ENCODE measurements around the gene ADAP2. TPM values are rescaled to one million over a fixed set of nuclear protein-coding genes. Genes with fewer than 3 reads are reported as not detected.
"Not testable (repeated sequence)": the region's sequence is repeated elsewhere in the genome, so short reads cannot be mapped to it uniquely, and the experiment has no call there.

Gene ADAP2
- polyA plus RNA-seq, 1 experiment, result 0.42 TPM

DNA sequence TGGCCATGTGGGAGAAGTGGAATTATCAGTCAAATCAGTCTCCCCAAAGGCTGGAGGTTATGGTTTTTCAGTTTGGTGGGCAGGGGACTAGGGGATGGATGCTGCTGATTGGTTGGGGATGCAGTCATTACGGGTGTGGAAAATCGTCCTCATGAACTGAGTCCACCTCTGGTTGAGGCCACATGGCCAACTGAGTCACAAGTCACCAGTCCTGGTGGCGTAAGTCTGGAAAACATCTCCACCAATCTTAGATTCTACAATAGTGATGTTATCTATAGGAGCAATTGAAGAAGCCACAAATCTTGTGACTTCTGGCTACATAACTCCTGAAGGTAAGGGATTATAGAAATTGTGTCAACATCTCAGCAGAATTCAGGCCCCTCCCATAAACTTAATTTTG, 43.9 kb downstream of the ADAP2 start:
- POLR2A ChIA-PET, result no interaction called here
- no peaks in the 10 kb centered on the region for H3K27me3 ChIP-seq (ENCODE audit: control insufficient read depth, insufficient read depth, low read length)
- CTCF ChIA-PET, result interaction anchor here (0.5 kb wide), 1 partner anchor 1287 kb away, joined by 3 read pairs; no protein-coding TSS in a partner anchor
- no peaks in the 10 kb centered on the region for H3K36me3 ChIP-seq (ENCODE audit: control insufficient read depth, insufficient read depth, low read length)
- no peak overlapping the region for H3K4me3 ChIP-seq (ENCODE audit: low read depth, low read length)
- DNase-seq (ENCODE audit: low read depth), result no peak
- TF ChIP-seq, protein P1, sequence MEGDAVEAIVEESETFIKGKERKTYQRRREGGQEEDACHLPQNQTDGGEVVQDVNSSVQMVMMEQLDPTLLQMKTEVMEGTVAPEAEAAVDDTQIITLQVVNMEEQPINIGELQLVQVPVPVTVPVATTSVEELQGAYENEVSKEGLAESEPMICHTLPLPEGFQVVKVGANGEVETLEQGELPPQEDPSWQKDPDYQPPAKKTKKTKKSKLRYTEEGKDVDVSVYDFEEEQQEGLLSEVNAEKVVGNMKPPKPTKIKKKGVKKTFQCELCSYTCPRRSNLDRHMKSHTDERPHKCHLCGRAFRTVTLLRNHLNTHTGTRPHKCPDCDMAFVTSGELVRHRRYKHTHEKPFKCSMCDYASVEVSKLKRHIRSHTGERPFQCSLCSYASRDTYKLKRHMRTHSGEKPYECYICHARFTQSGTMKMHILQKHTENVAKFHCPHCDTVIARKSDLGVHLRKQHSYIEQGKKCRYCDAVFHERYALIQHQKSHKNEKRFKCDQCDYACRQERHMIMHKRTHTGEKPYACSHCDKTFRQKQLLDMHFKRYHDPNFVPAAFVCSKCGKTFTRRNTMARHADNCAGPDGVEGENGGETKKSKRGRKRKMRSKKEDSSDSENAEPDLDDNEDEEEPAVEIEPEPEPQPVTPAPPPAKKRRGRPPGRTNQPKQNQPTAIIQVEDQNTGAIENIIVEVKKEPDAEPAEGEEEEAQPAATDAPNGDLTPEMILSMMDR (IDR thresholded peaks at IDR 0.05; ENCODE audit: insufficient read depth, low read depth, low read length), result no peak

DNA sequence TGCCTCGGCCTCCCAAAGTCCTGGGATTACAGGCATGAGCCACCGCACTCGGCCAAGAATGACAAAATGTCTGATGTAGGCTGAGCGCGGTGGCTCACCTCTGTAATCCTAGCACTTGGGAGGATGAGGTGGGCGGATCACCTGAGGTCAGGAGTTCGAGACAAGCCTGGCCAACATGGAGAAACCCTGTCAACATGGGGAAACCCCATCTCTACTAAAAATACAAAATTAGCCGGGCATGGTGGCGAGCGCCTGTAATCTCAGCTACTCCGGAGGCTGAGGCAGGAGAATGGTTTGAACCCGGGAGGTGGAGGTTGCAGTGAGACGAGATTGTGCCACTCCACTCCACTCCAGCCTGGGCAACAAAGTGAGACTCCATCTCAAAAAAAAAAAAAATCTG, 46.2 kb downstream of the ADAP2 start:
- POLR2A ChIA-PET; H3K36me3 ChIP-seq (ENCODE audit: control insufficient read depth, insufficient read depth, low read length); H3K4me3 ChIP-seq (ENCODE audit: low read depth, low read length); DNase-seq (ENCODE audit: low read depth); H3K27me3 ChIP-seq (ENCODE audit: control insufficient read depth, insufficient read depth, low read length): not testable (repeated sequence)
- CTCF ChIA-PET, result interaction anchor here (0.6 to 0.7 kb wide), 2 partner anchors 342 to 697 kb away, joined by 3 to 7 read pairs; no protein-coding TSS in a partner anchor

GRCh38 chr17:30969989-30970830, 48.5 kb downstream of the ADAP2 start:
- Histone ChIP-seq H3K36me3 (ENCODE audit: control insufficient read depth, insufficient read depth, low read length) (peaks cover under 1% of the 10 kb centered on the region; the same call in 1 of the 2 replicates), H3K4me3 (ENCODE audit: low read depth, low read length) (peak overlapping the region; percentile 49), H3K27me3 (ENCODE audit: control insufficient read depth, insufficient read depth, low read length) (no peaks in the 10 kb centered on the region)
- TF ChIP-seq, protein P1 (IDR thresholded peaks at IDR 0.05; ENCODE audit: insufficient read depth, low read depth, low read length), result no peak
- CTCF ChIA-PET, result interaction anchor here (0.5 to 1.8 kb wide), 4 partner anchors 14 to 931 kb away, joined by 3 to 5 read pairs (median 3); no protein-coding TSS in a partner anchor
- DNase-seq (ENCODE audit: low read depth), result no peak
- POLR2A ChIA-PET, result interaction anchor here (0.5 kb wide), 1 partner anchor 638 kb away, joined by 3 read pairs; no protein-coding TSS in a partner anchor

GRCh38 chr17:30970831-30971567, 49.3 kb downstream of the ADAP2 start, which contains the start of gene RNF135:
Gene RNF135, plus strand, starts transcription at chr17:30971039. Its CDS starts 35 bp downstream, at chr17:30971074.
- TF ChIP-seq, protein P1 (IDR thresholded peaks at IDR 0.05; ENCODE audit: insufficient read depth, low read depth, low read length), result peak; percentile 22; the same call in 1 of the 2 replicates
- peak; percentile 46 for DNase-seq (ENCODE audit: low read depth)
- CTCF ChIA-PET, result interaction anchor here (0.5 to 1.8 kb wide), 4 partner anchors 14 to 418 kb away, joined by 3 to 5 read pairs (median 3); no protein-coding TSS in a partner anchor
- peaks cover 3% of the 10 kb centered on the region; the same call in 1 of the 2 replicates for H3K36me3 ChIP-seq (ENCODE audit: control insufficient read depth, insufficient read depth, low read length)
- H3K27me3 ChIP-seq (ENCODE audit: control insufficient read depth, insufficient read depth, low read length), result no peaks in the 10 kb centered on the region
- peak within 1 kb of the TSS; percentile 49 for H3K4me3 ChIP-seq (ENCODE audit: low read depth, low read length)
- POLR2A ChIA-PET, result no interaction called here

GRCh38 chr17:30975042-30975820, 53.5 kb downstream of the ADAP2 start:
- POLR2A ChIA-PET, result no interaction called here
- no peak for DNase-seq (ENCODE audit: low read depth)
- H3K27me3 ChIP-seq (ENCODE audit: control insufficient read depth, insufficient read depth, low read length), result no peaks in the 10 kb centered on the region
- CTCF ChIA-PET, result interaction anchor here (0.6 kb wide), 1 partner anchor 414 kb away, joined by 3 read pairs; no protein-coding TSS in a partner anchor
- TF ChIP-seq, protein P1 (IDR thresholded peaks at IDR 0.05; ENCODE audit: insufficient read depth, low read depth, low read length), result no peak
- no peak overlapping the region for H3K4me3 ChIP-seq (ENCODE audit: low read depth, low read length)
- H3K36me3 ChIP-seq (ENCODE audit: control insufficient read depth, insufficient read depth, low read length), result peaks cover 3% of the 10 kb centered on the region; the same call in 1 of the 2 replicates

GRCh38 chr17:30979919-30980318, 58.2 kb downstream of the ADAP2 start:
- CTCF ChIA-PET; DNase-seq (ENCODE audit: low read depth); POLR2A ChIA-PET; H3K27me3 ChIP-seq (ENCODE audit: control insufficient read depth, insufficient read depth, low read length); H3K36me3 ChIP-seq (ENCODE audit: control insufficient read depth, insufficient read depth, low read length); H3K4me3 ChIP-seq (ENCODE audit: low read depth, low read length): not testable (repeated sequence)

Data from BJ (cell line).